GM23248 (cell line): Measurements from ENCODE around the gene NTRK2. TPM values are rescaled to one million over a fixed set of nuclear protein-coding genes. Genes with fewer than 3 reads are reported as not detected.

Experiments
- DNase-seq: peaks from one replicate; pipeline ENCODE4 v3.0.0-alpha.2; 2015
- H2AFZ ChIP-seq: fragments of 200-600 bp; sonication (generic); 2 replicates; pipeline ENCODE4 v1.6.1; 2016; ENCODE audit warnings: antibody characterized with exemption
- H3F3A ChIP-seq: fragments of 200-600 bp; sonication (generic); 2 replicates; pipeline ENCODE4 v1.6.1; 2016; ENCODE audit warnings: mild to moderate bottlenecking, antibody characterized with exemption, mixed run types; ENCODE audit not compliant: insufficient read depth
- H3K27ac ChIP-seq: fragments of 200-600 bp; sonication (generic); 2 replicates; pipeline ENCODE4 v1.5.1; 2016; ENCODE audit warnings: mild to moderate bottlenecking
- H3K27me3 ChIP-seq: fragments of 200-600 bp; sonication (generic); replicated peaks from 2 replicates; pipeline ENCODE4 v1.6.1; 2016; ENCODE audit warnings: mild to moderate bottlenecking; ENCODE audit not compliant: insufficient read depth
- H3K36me3 ChIP-seq: fragments of 200-600 bp; sonication (generic); 2 replicates; pipeline ENCODE4 v1.6.1; 2016; ENCODE audit warnings: low read depth, mild to moderate bottlenecking
- H3K4me1 ChIP-seq: fragments of 200-600 bp; sonication (generic); 2 replicates; pipeline ENCODE4 v1.6.1; 2016; ENCODE audit warnings: mild to moderate bottlenecking; ENCODE audit not compliant: insufficient read depth
- H3K4me2 ChIP-seq: fragments of 200-600 bp; sonication (generic); one replicate; pipeline ENCODE4 v1.6.1; 2016; ENCODE audit warnings: mild to moderate bottlenecking; ENCODE audit not compliant: unreplicated experiment
- H3K4me3 ChIP-seq: fragments of 200-600 bp; sonication (generic); 2 replicates; pipeline ENCODE4 v1.5.1; 2016; ENCODE audit warnings: mild to moderate bottlenecking
- H3K79me2 ChIP-seq: fragments of 200-600 bp; sonication (generic); 2 replicates; pipeline ENCODE4 v1.6.1; 2016; ENCODE audit warnings: mild to moderate bottlenecking; ENCODE audit not compliant: insufficient read depth
- H3K9ac ChIP-seq: fragments of 200-600 bp; sonication (generic); 2 replicates; pipeline ENCODE4 v1.6.1; 2016; ENCODE audit warnings: mild to moderate bottlenecking
- H3K9me2 ChIP-seq: fragments of 200-600 bp; sonication (generic); 2 replicates; pipeline ENCODE4 v1.6.1; 2016; ENCODE audit warnings: mixed run types, mild to moderate bottlenecking, moderate library complexity; ENCODE audit not compliant: insufficient read depth
- H3K9me3 ChIP-seq: fragments of 200-600 bp; sonication (generic); one replicate; pipeline ENCODE4 v1.6.1; 2017; ENCODE audit warnings: low read depth
- H4K20me1 ChIP-seq: fragments of 200-600 bp; sonication (generic); 2 replicates; pipeline ENCODE4 v1.6.0; 2016; ENCODE audit not compliant: insufficient read depth
- EZH2 ChIP-seq: fragments of 200-600 bp; sonication (generic); IDR thresholded peaks from 2 replicates; pipeline ENCODE4 v1.6.1; 2018; ENCODE audit warnings: antibody characterized with exemption, mild to moderate bottlenecking; ENCODE audit not compliant: insufficient read depth, poor library complexity, severe bottlenecking
- EZH2phosphoT487 ChIP-seq: fragments of 200-600 bp; sonication (generic); IDR thresholded peaks from 2 replicates; pipeline ENCODE4 v1.6.1; 2018; ENCODE audit warnings: antibody characterized with exemption, moderate library complexity, mild to moderate bottlenecking, low read depth; ENCODE audit not compliant: insufficient read depth
- WGBS, 2 experiments: methylation state at CpG; one replicate each; pipeline ENCODE4 v1.1.6; 2015 to 2017; ENCODE audit warnings: low lambda C conversion rate in 2 of 2, low coverage in 1 of 2; ENCODE audit errors: missing lambda C conversion rate in 2 of 2; 5-methylcytosine and 5-hydroxymethylcytosine counted together
- in situ Hi-C: fragments of 300-500 bp; cut with MboI; formaldehyde crosslinking; loops from 2 replicates; pipeline ENCODE4 v1.15.0; 2020
- polyA plus RNA-seq: library from polyadenylated mRNA; unstranded; fragments of >200 nt; fragmentation: Nextera tagmentation; extraction: Ambion mirVana; gene quantifications from 2 replicates; pipeline ENCODE4 v1.2.1, GENCODE V29; 2016
- total RNA-seq: library from RNA; depleted of rRNA; stranded (reverse); fragments of >200 nt; shearing (Covaris generic); gene quantifications from 2 replicates; pipeline ENCODE4 v1.2.3, GENCODE V29; 2014

The NTRK2 gene
- total and polyA plus RNA-seq, 2 experiments from 2014 or later = not detected

- no peaks in the 10 kb centered on the region for H3K36me3 ChIP-seq
- TF ChIP-seq EZH2 (no peak), EZH2phosphoT487 (no peak)
- H3K27me3 ChIP-seq = no peaks in the 10 kb centered on the region; the same call in 1 of the 2 replicates
- H3K9ac ChIP-seq = no peak overlapping the region
- no peaks in the 10 kb centered on the region for H3K79me2 ChIP-seq
- no peak overlapping the region for H2AFZ ChIP-seq
- no peaks in the 10 kb centered on the region for H4K20me1 ChIP-seq
- DNase-seq = peak; percentile 24
- H3K27ac ChIP-seq = no peak overlapping the region
- no peaks in the 10 kb centered on the region for H3K4me1 ChIP-seq
- H3K4me3 ChIP-seq = no peak overlapping the region
- no peaks in the 10 kb centered on the region for H3K9me2 ChIP-seq
- no peaks in the 10 kb centered on the region for H3K9me3 ChIP-seq
- WGBS, 2 experiments = 32 to 48% methylated on average over 2 of the region's 2 CpGs
- in situ Hi-C loops = no loop called here
- no peaks in the 10 kb centered on the region for H3F3A ChIP-seq
- no peak overlapping the region for H3K4me2 ChIP-seq
Measured at GRCh38 chr9:84781458-84781857, 111.9 kb downstream of the NTRK2 start.

GRCh38 chr9:84781931-84782866 is 112.7 kb downstream of the NTRK2 start:
- in situ Hi-C loops = no loop called here
- Histone ChIP-seq H3K27ac (no peak overlapping the region), H3K9me2 (no peaks in the 10 kb centered on the region), H4K20me1 (no peaks in the 10 kb centered on the region), H3K4me2 (no peak overlapping the region), H3K79me2 (no peaks in the 10 kb centered on the region), H3K27me3 (no peaks in the 10 kb centered on the region; the same call in 1 of the 2 replicates), H3K4me3 (no peak overlapping the region), H3F3A (no peaks in the 10 kb centered on the region), H3K36me3 (no peaks in the 10 kb centered on the region), H2AFZ (no peak overlapping the region), H3K9me3 (no peaks in the 10 kb centered on the region), H3K9ac (no peak overlapping the region), H3K4me1 (no peaks in the 10 kb centered on the region)
- TF ChIP-seq EZH2phosphoT487 (no peak), EZH2 (no peak)
- WGBS, 2 experiments = 66 to 68% methylated on average over 11 of the region's 11 CpGs
- no peak for DNase-seq

- no peaks in the 10 kb centered on the region; the same call in none of the 2 replicates for H3K27me3 ChIP-seq
- H3K9me2 ChIP-seq = no peaks in the 10 kb centered on the region
- no peaks in the 10 kb centered on the region for H3K4me1 ChIP-seq
- TF ChIP-seq EZH2phosphoT487 (no peak), EZH2 (no peak)
- no peak overlapping the region for H2AFZ ChIP-seq
- no peaks in the 10 kb centered on the region for H3K36me3 ChIP-seq
- H4K20me1 ChIP-seq = no peaks in the 10 kb centered on the region
- no peaks in the 10 kb centered on the region for H3K79me2 ChIP-seq
- in situ Hi-C loops = no loop called here
- no peak overlapping the region for H3K27ac ChIP-seq
- WGBS, 2 experiments = 40 to 53% methylated on average over 4 of the region's 4 CpGs
- no peaks in the 10 kb centered on the region for H3F3A ChIP-seq
- H3K4me3 ChIP-seq = no peak overlapping the region
- no peaks in the 10 kb centered on the region for H3K9me3 ChIP-seq
- no peak overlapping the region for H3K9ac ChIP-seq
- no peak for DNase-seq
- no peak overlapping the region for H3K4me2 ChIP-seq
Measured at GRCh38 chr9:84785792-84786547, 116.4 kb downstream of the NTRK2 start.

- no peaks in the 10 kb centered on the region for H3K4me1 ChIP-seq
- H2AFZ ChIP-seq = no peak overlapping the region
- H3K4me2 ChIP-seq = no peak overlapping the region
- H3K27ac ChIP-seq = no peak overlapping the region
- no peaks in the 10 kb centered on the region for H3K36me3 ChIP-seq
- WGBS, 2 experiments = 81 to 82% methylated on average over 5 of the region's 5 CpGs
- no peak overlapping the region for H3K9ac ChIP-seq
- TF ChIP-seq EZH2phosphoT487 = no peak
- TF ChIP-seq EZH2 = no peak
- in situ Hi-C loops = no loop called here
- no peaks in the 10 kb centered on the region for H4K20me1 ChIP-seq
- H3K9me2 ChIP-seq = no peaks in the 10 kb centered on the region
- no peaks in the 10 kb centered on the region for H3K9me3 ChIP-seq
- no peaks in the 10 kb centered on the region for H3F3A ChIP-seq
- no peaks in the 10 kb centered on the region; the same call in none of the 2 replicates for H3K27me3 ChIP-seq
- H3K4me3 ChIP-seq = no peak overlapping the region
- no peak for DNase-seq
- H3K79me2 ChIP-seq = no peaks in the 10 kb centered on the region
Measured at GRCh38 chr9:84788803-84789462, 119.4 kb downstream of the NTRK2 start.
